ENCODE measurements around the gene GRIK3.

GRIK3 gene

GRCh38 chr1:36849956-36850355 lies 184.4 kb downstream of the GRIK3 start:
- Histone ChIP-seq H3K27me3 (ENCODE audit: insufficient read depth, insufficient read length) (no peaks in the 10 kb centered on the region), H3K9me3 (ENCODE audit: insufficient read depth, low read length) (no peaks in the 10 kb centered on the region), H3K9ac (ENCODE audit: insufficient read length, low read depth) (no peak overlapping the region), H3K36me3 (ENCODE audit: insufficient read depth, insufficient read length, low read length) (no peaks in the 10 kb centered on the region), H3K4me3 (ENCODE audit: insufficient read length, low read depth) (no peak overlapping the region), H3K4me1 (ENCODE audit: insufficient read depth, insufficient read length) (peaks cover 39% of the 10 kb centered on the region)
- no peak for TF ChIP-seq ZNF274 (IDR thresholded peaks at IDR 0.05; ENCODE audit: low read depth, low read length)
- TF ChIP-seq YY1 (IDR thresholded peaks at IDR 0.05; ENCODE audit: insufficient read depth, insufficient read length): no peak
- TF ChIP-seq SUZ12 (IDR thresholded peaks at IDR 0.05; ENCODE audit: extremely low read depth, insufficient read depth, insufficient read length): no peak
- no peak for DNase-seq (ENCODE audit: low read depth, low spot score)

DNA sequence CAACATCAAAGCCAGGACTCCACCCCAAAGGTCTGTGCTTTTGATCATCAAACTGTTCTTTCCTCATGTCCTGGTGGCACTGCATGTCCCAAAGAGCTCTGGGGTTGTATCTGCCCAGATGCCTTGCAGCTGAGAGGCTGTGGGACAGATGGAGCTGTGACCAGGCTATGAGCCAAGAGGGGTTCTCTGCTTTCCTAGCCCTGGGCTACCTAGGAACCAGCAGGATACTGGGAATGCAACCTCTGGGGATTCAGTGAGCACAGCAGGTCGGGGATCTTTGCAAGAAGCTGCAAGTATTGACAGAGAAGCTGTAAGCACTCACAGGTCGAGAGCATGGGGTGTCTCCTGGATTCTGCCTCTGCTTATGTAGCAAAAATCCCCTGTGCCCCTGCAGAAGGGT lies 186.6 kb downstream of the GRIK3 start:
- H3K4me1 ChIP-seq (ENCODE audit: insufficient read depth, insufficient read length): peaks cover 44% of the 10 kb centered on the region
- no peaks in the 10 kb centered on the region for H3K9me3 ChIP-seq (ENCODE audit: insufficient read depth, low read length)
- no peaks in the 10 kb centered on the region for H3K27me3 ChIP-seq (ENCODE audit: insufficient read depth, insufficient read length)
- no peak overlapping the region for H3K9ac ChIP-seq (ENCODE audit: insufficient read length, low read depth)
- no peak for TF ChIP-seq ZNF274 (IDR thresholded peaks at IDR 0.05; ENCODE audit: low read depth, low read length)
- TF ChIP-seq SUZ12 (IDR thresholded peaks at IDR 0.05; ENCODE audit: extremely low read depth, insufficient read depth, insufficient read length): no peak
- no peak for TF ChIP-seq YY1 (IDR thresholded peaks at IDR 0.05; ENCODE audit: insufficient read depth, insufficient read length)
- no peak overlapping the region for H3K4me3 ChIP-seq (ENCODE audit: insufficient read length, low read depth)
- peak; percentile 64 for DNase-seq (ENCODE audit: low read depth, low spot score)
- H3K36me3 ChIP-seq (ENCODE audit: insufficient read depth, insufficient read length, low read length): no peaks in the 10 kb centered on the region

GRCh38 chr1:36847186-36847585 lies 187.1 kb downstream of the GRIK3 start:
- H3K9me3 ChIP-seq (ENCODE audit: insufficient read depth, low read length): no peaks in the 10 kb centered on the region

DNA sequence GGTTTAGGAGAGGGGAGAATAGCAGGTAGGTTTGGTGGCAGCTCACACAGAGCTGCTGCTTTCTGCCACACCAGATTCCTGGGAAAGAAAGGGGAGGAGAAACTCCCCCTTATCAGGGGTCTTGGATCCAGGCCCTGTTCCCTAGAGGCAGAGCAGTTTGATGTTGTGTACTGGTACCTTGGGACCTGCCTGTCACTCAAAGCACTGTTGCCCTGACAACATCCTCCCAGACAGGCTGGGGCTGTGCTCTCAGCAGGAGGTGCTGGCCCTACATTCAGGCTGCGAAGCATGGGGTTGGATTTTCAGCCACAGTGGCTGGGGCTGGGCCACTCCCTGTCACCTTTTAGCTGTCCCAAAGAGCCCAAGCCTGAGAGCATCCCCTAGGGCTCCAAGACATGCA lies 188.0 kb downstream of the GRIK3 start:
- no peak for TF ChIP-seq ZNF274 (IDR thresholded peaks at IDR 0.05; ENCODE audit: low read depth, low read length)
- TF ChIP-seq SUZ12 (IDR thresholded peaks at IDR 0.05; ENCODE audit: extremely low read depth, insufficient read depth, insufficient read length): no peak
- TF ChIP-seq YY1 (IDR thresholded peaks at IDR 0.05; ENCODE audit: insufficient read depth, insufficient read length): no peak
- Histone ChIP-seq H3K27me3 (ENCODE audit: insufficient read depth, insufficient read length) (no peaks in the 10 kb centered on the region), H3K9ac (ENCODE audit: insufficient read length, low read depth) (no peak overlapping the region), H3K4me1 (ENCODE audit: insufficient read depth, insufficient read length) (peaks cover 50% of the 10 kb centered on the region), H3K36me3 (ENCODE audit: insufficient read depth, insufficient read length, low read length) (no peaks in the 10 kb centered on the region), H3K4me3 (ENCODE audit: insufficient read length, low read depth) (no peak overlapping the region), H3K9me3 (ENCODE audit: insufficient read depth, low read length) (no peaks in the 10 kb centered on the region)
- DNase-seq (ENCODE audit: low read depth, low spot score): peak; percentile 48

More at GRCh38 chr1:36847186-36847585, 187.1 kb downstream of the GRIK3 start:
- Histone ChIP-seq H3K27me3 (ENCODE audit: insufficient read depth, insufficient read length) (no peaks in the 10 kb centered on the region), H3K4me1 (ENCODE audit: insufficient read depth, insufficient read length) (peaks cover 44% of the 10 kb centered on the region), H3K36me3 (ENCODE audit: insufficient read depth, insufficient read length, low read length) (no peaks in the 10 kb centered on the region), H3K9ac (ENCODE audit: insufficient read length, low read depth) (no peak overlapping the region), H3K4me3 (ENCODE audit: insufficient read length, low read depth) (no peak overlapping the region)
- TF ChIP-seq ZNF274 (IDR thresholded peaks at IDR 0.05; ENCODE audit: low read depth, low read length): no peak
- DNase-seq (ENCODE audit: low read depth, low spot score): peak; percentile 46

GRCh38 chr1:36845802-36846201 lies 188.5 kb downstream of the GRIK3 start:
- H3K4me3 ChIP-seq (ENCODE audit: insufficient read length, low read depth): no peak overlapping the region
- no peak overlapping the region for H3K9ac ChIP-seq (ENCODE audit: insufficient read length, low read depth)
- TF ChIP-seq SUZ12 (IDR thresholded peaks at IDR 0.05; ENCODE audit: extremely low read depth, insufficient read depth, insufficient read length) (no peak), ZNF274 (IDR thresholded peaks at IDR 0.05; ENCODE audit: low read depth, low read length) (no peak), YY1 (IDR thresholded peaks at IDR 0.05; ENCODE audit: insufficient read depth, insufficient read length) (no peak)
- peaks cover 50% of the 10 kb centered on the region for H3K4me1 ChIP-seq (ENCODE audit: insufficient read depth, insufficient read length)
- no peaks in the 10 kb centered on the region for H3K27me3 ChIP-seq (ENCODE audit: insufficient read depth, insufficient read length)
- H3K36me3 ChIP-seq (ENCODE audit: insufficient read depth, insufficient read length, low read length): no peaks in the 10 kb centered on the region
- H3K9me3 ChIP-seq (ENCODE audit: insufficient read depth, low read length): no peaks in the 10 kb centered on the region
- DNase-seq (ENCODE audit: low read depth, low spot score): no peak

DNA sequence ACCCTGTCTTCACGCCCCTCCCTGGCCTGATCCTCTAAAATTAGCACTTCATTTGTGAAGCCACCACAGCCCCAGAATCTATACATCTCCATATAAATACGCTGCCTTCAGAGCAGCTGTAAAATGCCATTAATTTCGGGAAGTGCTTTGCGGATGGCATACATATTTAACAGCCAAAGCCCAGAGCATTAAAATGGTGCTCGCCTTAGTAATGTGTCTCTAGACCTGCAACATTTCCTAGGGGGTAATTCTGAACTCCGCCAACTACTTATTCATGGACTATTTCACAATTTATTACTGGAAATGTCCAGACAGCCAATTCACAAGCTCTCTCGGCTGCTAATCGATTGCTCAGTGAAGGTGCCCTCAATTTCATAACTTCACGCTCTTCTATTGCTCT lies 189.4 kb downstream of the GRIK3 start:
- H3K36me3 ChIP-seq (ENCODE audit: insufficient read depth, insufficient read length, low read length): no peaks in the 10 kb centered on the region
- TF ChIP-seq YY1 (IDR thresholded peaks at IDR 0.05; ENCODE audit: insufficient read depth, insufficient read length) (no peak), ZNF274 (IDR thresholded peaks at IDR 0.05; ENCODE audit: low read depth, low read length) (no peak), SUZ12 (IDR thresholded peaks at IDR 0.05; ENCODE audit: extremely low read depth, insufficient read depth, insufficient read length) (no peak)
- no peaks in the 10 kb centered on the region for H3K27me3 ChIP-seq (ENCODE audit: insufficient read depth, insufficient read length)
- no peak for DNase-seq (ENCODE audit: low read depth, low spot score)
- H3K4me3 ChIP-seq (ENCODE audit: insufficient read length, low read depth): no peak overlapping the region
- H3K9ac ChIP-seq (ENCODE audit: insufficient read length, low read depth): no peak overlapping the region
- peaks cover 43% of the 10 kb centered on the region for H3K4me1 ChIP-seq (ENCODE audit: insufficient read depth, insufficient read length)
- H3K9me3 ChIP-seq (ENCODE audit: insufficient read depth, low read length): no peaks in the 10 kb centered on the region

DNA sequence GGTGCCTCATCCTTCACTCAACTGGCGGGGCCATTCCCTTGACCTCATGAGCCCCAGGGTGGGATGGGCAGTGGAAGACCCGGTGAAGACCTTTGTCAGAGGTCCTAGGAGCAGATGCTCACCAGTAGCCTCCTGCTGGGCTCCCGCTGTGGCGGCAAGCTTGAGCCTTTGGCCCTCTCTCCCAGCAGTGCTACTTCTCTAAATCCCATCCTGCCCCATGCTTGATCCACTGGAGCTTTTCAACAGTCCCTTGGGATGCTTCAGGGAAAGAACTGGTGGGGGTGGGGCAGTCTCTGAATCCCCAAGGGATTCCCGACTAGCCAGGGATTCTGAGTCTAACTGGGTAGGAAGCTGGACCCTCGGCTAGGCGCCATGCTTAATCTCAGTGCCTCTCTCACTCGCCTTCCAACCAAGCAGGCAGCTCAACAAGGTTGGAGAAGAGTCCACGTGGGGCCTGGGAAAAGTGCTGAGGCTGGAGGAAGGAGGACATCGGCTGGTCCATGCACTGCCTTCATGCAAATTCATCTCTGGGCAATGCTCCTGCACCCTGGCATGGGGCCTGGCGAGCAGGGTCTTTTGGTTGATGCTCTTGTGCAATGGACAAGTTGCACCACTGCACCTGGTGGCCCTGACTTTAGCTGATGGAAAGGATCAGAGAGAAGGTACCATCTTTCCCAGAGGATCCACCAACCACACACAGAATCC lies 190.3 kb downstream of the GRIK3 start:
- no peaks in the 10 kb centered on the region for H3K36me3 ChIP-seq (ENCODE audit: insufficient read depth, insufficient read length, low read length)
- H3K9ac ChIP-seq (ENCODE audit: insufficient read length, low read depth): no peak overlapping the region
- no peaks in the 10 kb centered on the region for H3K9me3 ChIP-seq (ENCODE audit: insufficient read depth, low read length)
- peaks cover 36% of the 10 kb centered on the region for H3K4me1 ChIP-seq (ENCODE audit: insufficient read depth, insufficient read length)
- no peak overlapping the region for H3K4me3 ChIP-seq (ENCODE audit: insufficient read length, low read depth)
- H3K27me3 ChIP-seq (ENCODE audit: insufficient read depth, insufficient read length): no peaks in the 10 kb centered on the region
- TF ChIP-seq YY1 (IDR thresholded peaks at IDR 0.05; ENCODE audit: insufficient read depth, insufficient read length): no peak
- TF ChIP-seq ZNF274 (IDR thresholded peaks at IDR 0.05; ENCODE audit: low read depth, low read length): no peak
- TF ChIP-seq SUZ12 (IDR thresholded peaks at IDR 0.05; ENCODE audit: extremely low read depth, insufficient read depth, insufficient read length): no peak
- DNase-seq (ENCODE audit: low read depth, low spot score): no peak

Measured in NT2/D1 (cell line).